Measurements from ENCODE around the gene TP53I13.
A peak's percentile ranks its signal among the peaks of the same experiment; 100 is the strongest.
"Not testable (repeated sequence)": the region's sequence is repeated elsewhere in the genome, so short reads cannot be mapped to it uniquely, and the experiment has no call there.

The TP53I13 gene

GRCh38 chr17:29568331-29569244 is at the start of gene TP53I13:
TP53I13 (plus strand) TSS chr17:29568701; CDS start chr17:29568759, 58 bp downstream.
- DNase-seq (ENCODE audit: low read depth in 2 of 2): peak; percentile 77 to 90

GRCh38 chr17:29524692-29525091 is 43.8 kb upstream of the TP53I13 start:
- DNase-seq (ENCODE audit: low read depth in 2 of 2): no peak

- DNase-seq (ENCODE audit: low read depth in 2 of 2): no peak
These were observed 42.2 kb upstream of the TP53I13 start for GRCh38 chr17:29526322-29526721.

- no peak for DNase-seq (ENCODE audit: low read depth in 2 of 2)
These were observed 34.5 kb upstream of the TP53I13 start for GRCh38 chr17:29533976-29534375.

- no peak for DNase-seq (ENCODE audit: low read depth in 2 of 2)
These were observed 24.4 kb upstream of the TP53I13 start for GRCh38 chr17:29544066-29544465.

DNA sequence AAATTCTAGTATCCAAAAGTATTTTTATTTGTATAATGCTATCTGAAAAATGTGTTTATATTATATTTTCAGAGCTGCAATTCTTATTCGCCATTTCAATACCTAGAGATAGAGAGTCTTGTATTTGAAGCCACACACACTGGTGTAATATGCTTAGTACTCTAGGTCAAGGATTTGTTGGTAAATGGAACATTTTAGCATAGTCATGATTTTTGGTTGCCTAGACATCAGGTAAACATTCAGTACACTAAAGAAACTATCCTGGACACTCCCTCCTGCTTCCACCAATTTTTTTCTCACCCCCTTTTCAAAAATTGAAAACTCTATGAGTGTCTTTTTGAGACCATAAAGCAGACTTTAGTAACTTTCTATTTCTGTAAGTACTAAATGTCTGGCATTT is 22.4 kb upstream of the TP53I13 start:
- no peak for DNase-seq (ENCODE audit: low read depth in 2 of 2)

GRCh38 chr17:29546830-29547229 is 21.7 kb upstream of the TP53I13 start:
- DNase-seq (ENCODE audit: low read depth in 2 of 2): no peak

GRCh38 chr17:29549177-29549923 is 19.2 kb upstream of the TP53I13 start:
- no peak for DNase-seq (ENCODE audit: low read depth in 2 of 2)

- DNase-seq (ENCODE audit: low read depth in 2 of 2): no peak
These were observed 12.7 kb upstream of the TP53I13 start for GRCh38 chr17:29555840-29556239.

GRCh38 chr17:29557085-29557738 is 11.3 kb upstream of the TP53I13 start:
- DNase-seq (ENCODE audit: low read depth in 2 of 2): no peak

- DNase-seq (ENCODE audit: low read depth in 2 of 2): no peak
These were observed 10.8 kb upstream of the TP53I13 start for GRCh38 chr17:29557739-29558116.

GRCh38 chr17:29558139-29558538 is 10.4 kb upstream of the TP53I13 start:
- not testable (repeated sequence) for DNase-seq (ENCODE audit: low read depth in 2 of 2)

DNA sequence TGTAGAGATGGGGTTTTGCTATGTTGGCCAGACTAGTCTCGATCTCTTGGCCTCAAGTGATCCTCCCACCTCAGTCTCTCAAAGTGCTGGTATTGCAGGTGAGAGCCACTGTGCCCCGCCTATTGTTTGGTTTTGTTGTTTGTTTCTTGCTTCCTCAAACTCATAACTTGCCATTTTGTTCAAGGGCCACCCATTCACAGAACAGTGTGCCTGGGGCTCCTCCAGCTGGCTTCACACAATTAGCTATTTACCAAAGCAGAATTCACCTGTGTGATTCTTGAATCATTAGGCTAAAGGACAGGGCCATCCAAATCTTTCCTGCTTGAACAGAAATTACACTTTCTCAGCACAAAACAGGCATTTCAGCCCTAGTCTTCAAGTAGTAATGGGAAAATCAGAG is 8.9 kb upstream of the TP53I13 start:
- DNase-seq (ENCODE audit: low read depth in 2 of 2): no peak

DNA sequence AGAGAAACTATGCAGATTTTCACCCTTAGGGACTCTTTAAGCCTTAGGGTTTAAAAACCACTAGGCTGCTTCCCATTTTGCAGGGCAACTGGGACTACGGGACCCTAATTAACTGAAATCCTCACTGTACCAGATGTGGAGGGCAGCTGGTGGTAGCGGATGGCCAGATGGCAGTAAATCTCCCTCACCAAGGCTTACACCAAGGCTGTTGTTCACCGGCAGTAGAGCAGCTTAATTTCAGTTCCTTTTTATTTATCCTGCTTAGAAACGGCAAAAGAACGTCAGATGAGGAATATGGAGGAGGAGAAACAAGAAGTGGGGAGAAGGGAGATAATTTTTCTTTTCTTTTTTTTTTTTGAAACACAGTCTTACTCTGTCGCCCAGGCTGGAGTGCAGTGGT is 8.2 kb upstream of the TP53I13 start:
- no peak for DNase-seq (ENCODE audit: low read depth in 2 of 2)

DNA sequence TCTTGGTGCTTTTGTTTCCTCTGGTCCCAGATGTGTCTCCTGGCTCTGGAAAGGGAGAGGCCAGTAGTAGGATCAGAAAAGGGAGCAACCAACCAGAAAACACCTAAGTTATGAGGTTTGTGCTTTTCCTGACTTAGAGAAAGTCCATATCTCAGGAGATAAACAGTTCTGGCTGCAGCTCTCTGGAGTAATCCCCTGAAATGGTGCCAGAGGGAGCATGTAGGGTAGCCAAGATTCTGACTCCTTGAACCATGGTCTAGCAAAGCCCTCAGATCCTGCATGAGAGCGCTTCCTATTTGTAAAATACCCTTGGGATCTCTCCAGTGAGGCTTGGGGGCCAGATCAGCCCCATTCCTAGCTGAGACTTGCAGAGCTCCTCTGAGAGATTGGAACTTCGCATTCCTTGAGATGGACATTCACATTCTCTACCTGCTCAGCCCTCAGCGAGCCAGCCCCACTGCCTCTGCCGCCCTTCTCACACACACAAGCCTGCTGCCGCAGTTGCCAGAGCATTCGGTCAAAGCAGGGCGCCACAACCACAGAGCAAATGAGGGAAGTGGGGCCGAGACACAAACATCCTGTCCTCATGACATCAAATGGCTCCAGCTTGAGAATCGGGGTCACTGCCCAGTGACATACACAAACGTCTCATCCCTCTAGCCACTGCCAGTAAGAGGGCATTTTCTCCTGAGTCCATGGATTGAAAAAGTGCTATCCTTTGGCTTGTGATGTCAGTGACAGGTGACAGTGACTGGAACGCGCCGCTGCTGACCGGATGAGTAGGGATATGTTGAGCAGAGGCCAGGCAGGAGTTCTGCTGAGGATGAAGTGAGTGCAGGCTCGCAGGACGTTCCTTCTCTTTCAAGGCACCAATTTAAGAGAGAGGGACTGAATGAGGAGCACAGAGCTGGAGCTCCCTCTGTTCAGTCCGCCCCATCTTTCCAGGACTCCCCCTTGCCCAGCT is 6.7 kb upstream of the TP53I13 start:
- no peak for DNase-seq (ENCODE audit: low read depth in 2 of 2)

GRCh38 chr17:29562615-29563014 is 5.9 kb upstream of the TP53I13 start:
- no peak for DNase-seq (ENCODE audit: low read depth in 2 of 2)

- DNase-seq (ENCODE audit: low read depth in 2 of 2): no peak
These were observed 4.7 kb upstream of the TP53I13 start for GRCh38 chr17:29563816-29564215.

DNA sequence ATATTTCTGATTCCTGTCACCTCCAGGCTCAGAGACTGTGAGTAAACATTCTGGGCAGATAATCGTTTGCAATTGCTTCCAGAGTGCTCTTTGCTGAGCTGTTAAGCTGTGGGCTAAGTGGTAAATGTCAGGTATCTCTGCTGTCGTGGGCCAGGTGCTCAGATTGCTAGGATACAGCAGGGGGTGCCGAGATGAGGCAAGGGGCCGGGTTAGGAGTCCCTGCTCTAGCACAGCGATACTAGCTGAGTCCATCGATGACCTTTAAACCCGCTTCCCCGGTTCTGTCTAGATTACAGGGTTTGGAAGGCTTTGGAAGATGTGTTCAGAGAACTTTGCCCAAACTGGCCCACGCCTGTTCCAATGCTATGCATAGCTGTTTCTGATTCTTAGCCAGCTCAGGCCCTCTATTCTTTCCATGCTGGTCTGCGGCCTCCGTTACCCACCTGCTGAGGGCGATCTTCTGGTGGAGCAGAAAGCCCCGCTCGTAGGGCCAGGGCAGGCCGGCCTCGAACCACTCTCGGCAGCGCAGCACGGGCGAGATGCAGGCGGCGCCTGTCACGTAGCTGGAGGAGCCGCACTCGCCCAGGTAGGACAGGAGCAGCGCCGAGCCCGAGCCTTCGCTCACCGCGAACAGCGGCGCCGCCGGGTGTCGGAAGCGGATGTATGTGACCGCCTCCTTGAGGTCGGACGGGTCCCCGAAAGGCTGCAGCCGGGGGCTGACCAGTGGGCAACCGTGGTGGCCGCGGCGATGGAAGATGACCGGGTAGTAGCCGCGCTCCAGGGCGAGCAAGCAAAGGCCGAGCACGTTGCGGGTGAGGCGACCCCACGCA is 2.6 kb upstream of the TP53I13 start:
- no peak for DNase-seq (ENCODE audit: low read depth in 2 of 2)

DNA sequence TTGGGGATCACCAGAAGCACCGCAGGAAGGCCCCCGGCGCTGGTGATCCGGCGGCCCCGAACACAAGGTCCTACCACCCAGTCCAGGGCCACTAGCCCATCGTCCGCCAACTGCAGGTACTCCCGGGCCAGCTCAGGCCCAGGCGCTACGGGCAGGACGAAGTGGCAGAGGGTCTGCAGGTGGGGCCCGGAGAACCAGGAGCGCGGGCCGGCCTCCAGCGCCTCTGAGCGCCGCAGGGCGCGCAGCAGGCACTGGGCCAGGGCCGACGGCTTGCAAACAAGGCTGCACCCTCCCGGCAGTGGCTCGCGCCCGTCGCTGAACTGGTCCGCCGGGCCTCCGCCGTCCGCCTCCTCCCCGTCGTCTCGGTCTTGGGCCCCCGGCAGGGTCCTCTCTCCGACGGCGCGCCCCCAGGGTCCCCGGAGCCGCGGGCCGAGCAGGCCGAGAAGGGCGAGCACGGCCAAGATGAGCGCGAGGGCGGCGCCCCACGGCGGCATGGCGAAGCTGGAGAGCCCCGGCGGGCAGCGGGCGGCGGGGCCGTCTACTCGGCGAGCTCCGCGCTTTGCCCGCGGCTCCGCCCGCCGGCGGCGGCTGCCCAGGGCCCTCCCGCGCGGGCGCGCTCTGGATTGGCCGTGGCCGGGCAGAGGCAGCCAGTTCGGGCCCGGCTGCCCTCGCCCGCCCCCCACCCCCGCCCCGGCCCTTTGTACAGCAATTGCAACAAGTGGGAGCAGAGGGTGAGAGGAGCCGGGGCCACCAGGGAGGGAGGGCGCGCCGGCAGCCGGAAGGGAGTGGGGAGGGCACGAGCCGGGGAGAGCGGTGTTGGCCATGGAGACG is 1.8 kb upstream of the TP53I13 start, which contains the start of gene ABHD15:
Gene ABHD15 (minus strand): TSS at position 565 of the 831 bp plus-strand sequence. CDS start 71 bp downstream, at position 494.
- no peak for DNase-seq (ENCODE audit: low read depth in 2 of 2)

DNA sequence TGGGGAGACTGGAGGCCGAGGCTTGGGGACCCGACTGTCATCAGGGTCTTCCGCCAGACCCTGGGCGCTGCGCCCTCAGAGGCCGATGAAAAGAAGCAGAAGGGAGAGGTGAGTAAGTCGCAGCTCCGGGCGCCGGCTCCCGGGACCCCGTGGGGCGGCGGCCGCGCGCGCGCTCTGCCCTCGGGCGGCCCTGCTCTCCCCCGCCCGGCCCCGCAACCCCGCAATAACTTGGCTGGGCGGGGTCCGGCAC is 1.3 kb upstream of the TP53I13 start:
- DNase-seq (ENCODE audit: low read depth in 2 of 2): no peak
